ENCODE data around the gene ETFRF1.
A peak's percentile ranks its signal among the peaks of the same experiment; 100 is the strongest.

Gene ETFRF1

GRCh38 chr12:25236190-25236589, 41.2 kb downstream of the ETFRF1 start:
- no peak for DNase-seq

GRCh38 chr12:25236626-25237025, 41.6 kb downstream of the ETFRF1 start:
- DNase-seq: no peak

- DNase-seq: peak; percentile 77
These were observed 46.4 kb downstream of the ETFRF1 start for GRCh38 chr12:25241167-25242020.

- DNase-seq: no peak
These were observed 48.1 kb downstream of the ETFRF1 start for GRCh38 chr12:25242981-25243679.

GRCh38 chr12:25243680-25243990, 48.6 kb downstream of the ETFRF1 start:
- DNase-seq: no peak

GRCh38 chr12:25245491-25245890, 50.5 kb downstream of the ETFRF1 start:
- DNase-seq: no peak

- no peak for DNase-seq
These were observed 53.1 kb downstream of the ETFRF1 start for GRCh38 chr12:25248137-25248536.

- DNase-seq: no peak
These were observed 53.7 kb downstream of the ETFRF1 start for GRCh38 chr12:25248732-25249131.

GRCh38 chr12:25249931-25250738, 55.1 kb downstream of the ETFRF1 start:
- peak; percentile 46 for DNase-seq

GRCh38 chr12:25250744-25251730, 56.0 kb downstream of the ETFRF1 start, which contains the start of gene KRAS:
TSS of gene KRAS (minus strand) at chr12:25250929.
- DNase-seq: peak; percentile 97

GRCh38 chr12:25251769-25252168, 56.7 kb downstream of the ETFRF1 start:
- DNase-seq: no peak

GRCh38 chr12:25252946-25253345, 57.9 kb downstream of the ETFRF1 start:
- DNase-seq: no peak

GRCh38 chr12:25253371-25254068, 58.5 kb downstream of the ETFRF1 start:
- DNase-seq: no peak

- peak; percentile 28 for DNase-seq
These were observed 59.3 kb downstream of the ETFRF1 start for GRCh38 chr12:25254271-25254880.

All from OCI-M1 (cell line).